OCI-LY7 (cell line): ENCODE results near the gene CD44.

Experiments
- CTCF ChIP-seq: fragments of 200-600 bp; sonication (generic); conservative IDR thresholded peaks from 2 replicates; pipeline ENCODE4 v1.5.1; 2014; ENCODE audit warnings: mild to moderate bottlenecking, antibody characterized with exemption, low read length, moderate library complexity, mixed read lengths
- EZH2phosphoT487 ChIP-seq: fragments of 200-600 bp; sonication (generic); IDR thresholded peaks from 2 replicates; pipeline ENCODE4 v1.6.1; 2018; ENCODE audit warnings: low read depth, borderline replicate concordance, mild to moderate bottlenecking, mixed run types, antibody characterized with exemption, low read length, moderate library complexity, mixed read lengths

GRCh38 chr11:35236667-35237003 lies 97.7 kb downstream of the CD44 start:
- no peak for TF ChIP-seq CTCF
- no peak for TF ChIP-seq EZH2phosphoT487
